NCI-H1930 (cell line): Measurements from ENCODE around the gene TEX2.
"Not testable (repeated sequence)": the region's sequence is repeated elsewhere in the genome, so short reads cannot be mapped to it uniquely, and the experiment has no call there.

Experiments used
- DNase-seq, 2 experiments: peaks; one replicate each; lab custom pipeline; 2025; lab: John Stamatoyannopoulos, UW

TEX2 gene

DNA sequence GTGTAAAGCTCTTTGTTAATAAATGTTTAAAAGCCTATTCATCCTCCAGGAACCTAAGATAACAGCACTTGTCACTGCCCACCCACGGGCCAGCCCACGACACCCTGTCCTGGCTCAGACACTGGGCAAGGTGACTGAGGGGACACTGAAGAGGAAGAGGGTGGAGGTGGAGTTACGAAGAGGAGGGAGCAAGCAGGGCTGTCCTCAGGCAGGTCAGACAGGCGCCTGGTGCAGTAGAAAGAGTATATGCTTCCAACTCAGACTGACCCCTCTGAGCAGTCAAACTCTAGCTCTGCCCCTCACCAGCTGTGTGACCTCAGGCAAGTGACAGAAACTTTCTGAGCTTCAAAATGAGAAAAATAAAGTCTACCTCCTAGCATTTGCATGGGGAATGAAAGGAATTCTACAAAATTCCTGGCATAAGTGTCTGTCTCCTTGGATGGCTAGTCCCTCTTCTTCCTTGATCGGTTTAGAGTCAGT is 22.8 kb downstream of the TEX2 start:
- DNase-seq, result no peak

DNA sequence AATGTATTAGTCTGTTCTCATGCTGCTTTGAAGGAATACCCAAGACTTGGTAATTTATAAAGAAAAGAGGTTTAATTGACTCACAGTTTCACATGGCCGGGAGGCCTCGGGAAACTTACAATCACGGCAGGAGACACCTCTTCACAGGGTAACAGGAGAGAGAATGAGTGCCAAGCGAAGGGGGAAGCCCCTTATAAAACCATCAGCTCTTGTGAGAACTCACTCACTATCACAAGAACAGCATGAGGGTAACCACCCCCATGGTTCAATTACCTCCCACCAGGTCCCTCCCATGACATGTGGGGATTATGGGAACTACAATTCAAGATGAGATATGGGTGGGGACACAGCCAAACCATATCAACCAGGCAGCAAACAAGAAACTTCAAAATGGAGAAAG is 24.6 kb downstream of the TEX2 start:
- DNase-seq, result not testable (repeated sequence)

DNA sequence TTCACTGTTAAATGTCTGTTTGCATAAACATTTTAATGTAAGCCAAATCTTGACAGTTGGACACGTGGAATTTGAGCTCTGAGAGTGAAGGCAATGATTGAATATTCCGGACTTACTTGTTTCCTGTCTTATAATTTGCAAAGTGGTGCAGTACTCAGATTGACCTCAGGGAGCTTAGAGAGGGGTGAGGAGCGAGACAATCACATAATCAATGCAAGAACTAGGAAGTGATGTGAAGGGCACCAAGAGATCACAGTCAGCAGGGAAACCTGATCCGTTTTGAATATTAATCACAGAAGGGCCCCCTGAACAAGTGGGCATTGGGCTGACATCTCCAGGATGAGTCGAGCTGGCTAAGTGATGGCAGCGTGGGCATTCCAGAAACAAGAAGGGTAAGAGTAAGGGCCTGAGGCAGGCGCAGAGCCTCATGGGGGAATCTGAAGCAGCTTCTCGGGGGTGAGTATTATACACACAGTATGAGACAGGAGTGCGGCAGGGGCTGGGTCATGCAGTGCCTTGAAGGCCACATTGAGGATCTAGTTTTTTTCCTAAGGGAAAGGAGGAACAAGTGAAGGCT is 26.1 kb downstream of the TEX2 start:
- DNase-seq, result no peak

DNA sequence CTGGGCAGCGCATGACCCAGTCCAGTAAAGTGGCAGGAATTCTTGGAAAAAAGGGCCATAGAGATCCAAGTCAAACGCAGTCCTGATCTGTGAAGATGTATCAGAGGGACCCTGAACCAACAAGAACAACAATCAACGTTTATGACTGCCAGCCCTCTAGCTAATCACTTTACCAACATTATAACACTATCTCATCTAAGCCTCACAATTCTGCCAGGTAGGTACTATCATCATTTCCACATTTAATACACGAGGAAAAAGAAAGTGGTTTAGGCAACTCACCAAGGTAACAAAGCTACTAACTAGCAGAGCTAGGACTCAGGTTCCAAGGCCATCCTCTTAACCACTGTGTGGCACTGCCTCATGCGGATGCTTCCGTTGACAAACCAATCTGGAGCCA is 28.1 kb downstream of the TEX2 start:
- no peak for DNase-seq

DNA sequence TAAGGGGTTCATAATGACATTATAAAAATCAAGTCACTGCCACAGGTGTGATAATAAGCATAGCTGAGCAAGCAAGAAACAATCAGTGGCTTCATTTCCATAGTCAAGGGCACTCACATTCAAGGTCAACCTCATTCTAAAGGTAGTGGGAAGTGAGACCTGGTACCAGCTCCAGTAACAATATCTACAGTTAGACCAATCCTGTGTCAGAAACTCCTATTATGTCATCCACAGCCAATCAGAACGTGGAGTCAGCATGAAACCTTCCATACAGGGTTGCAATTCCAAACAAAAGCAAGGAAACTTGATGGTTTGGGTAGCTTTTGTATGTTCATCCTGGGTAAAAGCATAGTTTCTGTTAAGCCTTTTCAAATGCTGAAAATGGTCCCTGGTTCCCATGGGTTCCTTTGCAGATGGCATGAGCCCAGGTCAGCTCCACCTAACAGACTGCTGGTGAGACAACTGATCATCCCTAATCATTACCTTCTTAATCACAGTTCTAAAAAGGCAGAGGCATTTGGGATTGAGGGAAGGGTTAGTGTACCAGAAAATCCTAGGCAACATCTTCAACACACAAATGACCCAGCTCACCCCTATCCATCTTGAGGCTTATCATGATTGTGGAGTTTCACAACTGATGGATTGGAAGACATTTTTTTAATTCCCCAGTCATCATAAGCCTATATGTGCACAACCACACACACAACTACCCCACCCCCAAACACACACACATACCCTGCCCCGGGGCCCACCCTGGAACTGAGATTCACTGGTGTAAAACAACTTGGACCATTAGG is 30.4 kb downstream of the TEX2 start:
- DNase-seq, result no peak

DNA sequence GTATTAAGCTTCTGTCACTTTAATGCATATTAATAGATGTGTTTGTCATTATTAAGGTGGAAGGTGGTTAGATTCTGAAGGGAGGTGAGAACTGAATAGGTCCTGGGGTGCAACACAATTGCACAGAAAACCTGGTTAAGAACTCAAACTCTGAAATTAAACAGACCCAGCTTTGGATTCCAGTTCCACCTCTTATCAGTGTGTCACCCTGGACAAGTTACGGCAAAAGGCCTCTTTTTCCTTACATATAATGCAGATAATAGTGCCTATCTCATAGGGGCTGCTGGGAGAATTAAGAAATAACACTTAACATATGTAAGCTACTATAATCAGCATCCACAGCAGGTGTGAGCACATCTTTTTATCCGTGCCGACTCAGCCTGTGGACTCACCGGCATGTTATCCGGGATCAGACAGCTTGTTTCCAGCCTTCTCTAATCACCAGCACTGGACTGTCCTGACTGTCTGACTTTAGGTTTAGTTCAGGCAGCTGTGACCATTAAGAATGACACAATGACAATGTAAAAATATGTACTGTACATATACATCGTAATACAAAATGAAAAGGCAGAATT is 31.4 kb downstream of the TEX2 start:
- no peak for DNase-seq

DNA sequence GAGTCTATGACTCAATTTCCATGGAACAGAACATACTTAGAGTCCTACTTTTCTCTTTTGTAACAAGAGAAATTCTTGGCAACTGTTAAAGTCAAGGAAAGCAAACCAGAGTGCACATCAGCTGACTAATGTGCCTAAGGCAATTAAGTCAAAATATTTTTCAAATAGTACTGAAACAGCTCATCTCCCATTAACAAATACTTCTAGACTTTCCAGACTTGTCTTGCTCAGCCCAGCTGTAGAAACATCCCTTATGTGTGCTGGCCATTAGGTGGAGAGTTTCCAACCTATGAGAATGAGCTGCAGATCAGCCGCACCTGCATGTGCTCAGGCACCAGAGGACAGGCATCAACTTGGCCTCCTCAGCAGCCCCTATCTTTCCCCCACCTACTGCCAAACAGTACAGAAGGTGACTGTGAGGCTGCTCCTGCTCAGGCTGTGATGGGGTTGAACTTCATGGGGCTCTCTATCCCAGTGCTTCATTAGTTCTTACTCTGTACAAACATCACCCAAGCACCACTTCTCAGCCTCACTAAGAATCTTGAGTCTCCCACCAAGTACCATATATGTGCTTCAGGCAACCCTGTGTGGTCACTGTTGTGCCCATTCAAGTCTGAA is 32.2 kb downstream of the TEX2 start:
- no peak for DNase-seq

DNA sequence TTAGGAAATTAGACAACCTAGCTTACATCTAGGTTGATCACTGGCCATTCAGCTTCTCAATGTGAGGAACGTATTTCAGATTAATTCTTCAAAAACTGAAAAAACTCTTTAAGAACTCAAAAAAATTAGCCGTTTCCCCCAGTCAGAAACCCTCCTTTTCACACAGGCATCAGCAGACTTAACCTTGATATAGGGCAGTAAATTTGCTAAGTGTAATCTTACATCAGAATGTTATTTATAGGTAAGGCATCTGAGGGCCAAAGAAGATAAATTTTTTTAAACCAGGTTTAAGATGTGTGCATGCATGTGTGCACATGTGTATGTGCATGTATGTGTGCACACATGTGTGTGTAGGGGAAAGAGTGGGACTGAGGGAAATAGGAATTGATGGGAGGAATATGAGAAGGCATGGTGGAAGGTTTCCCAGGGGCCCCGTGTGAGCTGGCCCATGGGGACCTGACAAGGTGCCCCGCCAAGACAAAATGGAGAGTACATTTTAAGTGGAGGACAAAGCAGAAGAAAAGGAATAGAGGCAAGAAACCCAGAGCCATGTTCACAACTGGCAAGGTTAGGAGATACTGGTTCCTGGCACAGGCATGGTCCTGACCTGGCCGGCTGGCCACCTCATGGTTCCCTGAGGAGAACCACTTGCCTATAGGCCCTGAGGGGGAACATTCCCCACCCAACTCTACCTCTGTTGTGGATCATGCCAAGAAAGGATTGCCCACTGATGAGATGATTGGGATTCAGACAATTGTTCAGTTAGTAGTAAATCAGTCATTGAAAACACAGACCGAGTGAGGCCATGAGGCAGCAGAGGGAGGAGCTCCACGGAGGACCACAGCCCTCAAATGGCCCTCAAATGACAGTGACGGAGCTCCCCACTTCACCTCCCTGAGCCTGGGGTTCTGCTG is 33.0 kb downstream of the TEX2 start:
- DNase-seq, result no peak

DNA sequence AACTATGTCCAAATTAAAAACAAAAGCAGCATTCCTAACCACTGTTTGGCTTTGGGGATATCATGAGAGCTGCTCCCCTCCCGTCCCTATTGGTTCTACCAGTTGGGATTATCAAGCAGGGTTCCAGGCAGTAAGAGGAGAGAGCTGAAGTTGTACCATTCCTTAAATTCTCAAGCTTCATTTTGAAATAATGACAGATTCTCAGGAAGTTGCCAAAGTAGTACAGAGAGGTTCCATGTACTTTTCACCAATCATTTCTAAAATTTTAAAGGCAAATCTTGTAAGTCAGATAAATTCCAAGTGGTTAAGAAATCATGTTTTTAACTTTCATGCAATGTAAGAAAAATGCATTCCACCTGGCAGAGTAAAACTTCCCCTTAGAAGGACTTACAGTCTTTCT is 36.9 kb downstream of the TEX2 start:
- no peak for DNase-seq

DNA sequence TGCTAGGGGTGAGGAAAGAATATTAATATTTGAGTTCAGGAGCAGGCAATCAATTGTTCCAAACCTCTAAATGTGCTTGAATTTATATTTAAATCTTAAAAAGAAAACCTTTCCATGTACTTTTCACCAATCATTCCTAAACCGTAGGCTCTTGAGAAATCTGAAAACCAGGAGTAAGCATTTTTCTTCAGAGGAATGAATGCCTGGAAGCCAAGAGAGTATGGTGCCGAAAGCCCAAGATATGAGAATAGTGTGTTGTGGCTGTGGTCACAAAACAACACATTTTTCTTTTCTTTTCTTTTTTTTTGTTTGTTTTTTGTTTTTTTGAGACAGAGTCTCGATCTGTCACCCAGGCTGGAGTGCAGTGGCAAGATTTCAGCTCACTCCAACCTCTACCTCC is 37.6 kb downstream of the TEX2 start:
- no peak for DNase-seq

DNA sequence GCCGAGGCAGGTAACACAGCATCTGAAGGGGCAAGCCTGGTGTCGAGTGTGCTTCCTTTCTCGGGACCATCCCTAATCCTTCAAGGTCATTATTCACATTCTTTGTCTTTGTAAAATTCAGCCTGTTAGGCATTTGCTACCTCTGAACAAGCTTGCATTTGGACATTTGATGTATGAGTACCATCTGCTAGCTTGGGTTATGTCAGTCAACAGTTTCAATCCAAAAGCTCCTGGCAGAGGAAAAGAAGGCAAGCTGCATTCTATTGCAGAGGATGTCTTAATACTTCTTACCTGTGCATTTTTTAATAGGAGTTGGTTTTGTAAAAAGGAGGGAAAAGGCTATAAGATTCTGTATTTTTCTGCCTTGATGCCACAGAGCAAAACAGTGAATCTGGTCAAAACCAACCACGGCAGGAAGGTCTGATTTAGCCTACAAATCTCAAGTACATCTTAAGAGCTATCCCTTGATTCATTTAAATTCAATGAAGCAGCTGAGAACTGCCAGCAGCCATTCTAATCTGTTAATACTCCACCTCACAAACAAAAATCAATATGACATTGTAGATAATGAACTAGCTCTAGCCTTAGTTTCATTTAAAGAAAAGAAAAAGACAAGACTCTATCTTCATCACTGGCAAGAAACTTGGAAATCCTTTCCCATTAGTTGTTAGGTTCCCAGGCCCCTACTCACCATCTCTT is 39.0 kb downstream of the TEX2 start:
- no peak for DNase-seq

DNA sequence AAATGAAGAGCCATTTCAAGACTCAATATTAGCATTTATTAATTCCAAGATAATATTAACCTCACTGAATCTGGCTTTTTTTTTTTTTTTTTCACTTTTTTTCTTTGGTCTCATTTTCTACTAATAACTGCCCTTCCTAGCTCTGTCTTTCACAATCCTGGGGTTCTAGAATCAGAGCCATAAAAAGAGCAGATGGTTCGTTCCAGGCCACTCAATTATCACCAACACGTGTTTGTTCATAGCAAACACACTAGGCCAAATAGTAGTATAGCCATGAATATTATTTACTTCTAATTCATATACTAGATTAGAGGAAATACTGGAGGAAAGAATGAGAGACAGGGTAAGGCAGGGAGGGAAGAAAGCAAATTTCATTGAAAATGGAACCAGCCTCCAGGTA is 39.8 kb downstream of the TEX2 start:
- DNase-seq, result no peak

DNA sequence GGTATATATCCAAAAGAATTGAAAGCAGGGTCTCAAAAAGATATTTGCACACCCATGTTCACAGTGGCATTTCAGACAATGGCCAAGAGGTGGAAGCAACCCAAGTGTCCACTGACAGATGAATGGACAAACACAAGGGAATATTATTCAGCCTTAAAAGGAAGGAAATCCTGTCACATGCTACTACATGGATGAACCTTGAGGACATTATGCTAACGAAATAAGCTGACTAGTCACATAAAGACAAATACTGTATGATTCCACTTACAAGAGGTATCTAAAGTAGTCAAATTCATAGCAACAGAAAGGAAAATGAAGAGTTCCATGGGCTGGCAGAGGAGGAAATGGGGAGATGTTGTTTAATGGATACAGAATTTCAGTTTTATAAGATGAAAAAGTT is 41.4 kb downstream of the TEX2 start:
- no peak for DNase-seq

DNA sequence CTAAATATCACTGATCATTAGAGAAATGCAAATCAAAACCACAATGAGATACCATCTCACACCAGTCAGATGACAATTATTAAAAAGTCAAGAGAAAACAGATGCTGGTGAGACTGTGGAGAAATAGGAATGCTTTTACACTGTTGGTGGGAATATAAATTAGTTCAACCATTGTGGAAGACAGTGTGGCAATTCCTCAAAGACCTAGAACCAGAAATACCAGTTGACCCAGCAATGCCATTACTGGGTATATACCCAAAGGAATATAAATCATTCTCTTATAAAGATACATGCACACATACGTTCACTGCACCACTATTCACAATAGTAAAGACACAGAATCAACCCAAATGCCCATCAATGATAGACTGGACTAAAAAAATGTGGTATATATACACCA is 42.5 kb downstream of the TEX2 start:
- DNase-seq, result not testable (repeated sequence)

DNA sequence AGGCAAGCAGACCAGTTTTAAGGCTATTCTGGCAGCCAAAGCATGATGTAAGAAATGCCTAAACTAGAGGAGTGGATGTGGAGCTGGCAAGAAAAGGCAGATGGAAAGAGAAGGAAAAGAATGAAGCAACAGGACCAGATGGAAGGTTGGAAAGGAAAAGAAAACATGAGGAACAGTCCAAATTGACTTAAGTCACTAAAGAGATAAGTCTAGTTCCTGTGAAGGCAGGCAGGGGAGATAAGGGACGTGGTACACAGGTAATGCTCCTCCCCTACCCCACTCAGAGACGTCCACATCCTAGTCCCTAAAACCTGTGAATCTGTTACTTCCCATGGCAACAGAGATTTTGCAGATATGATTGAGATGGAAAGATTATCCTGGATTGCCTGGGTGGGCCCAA is 43.5 kb downstream of the TEX2 start:
- DNase-seq, result no peak

DNA sequence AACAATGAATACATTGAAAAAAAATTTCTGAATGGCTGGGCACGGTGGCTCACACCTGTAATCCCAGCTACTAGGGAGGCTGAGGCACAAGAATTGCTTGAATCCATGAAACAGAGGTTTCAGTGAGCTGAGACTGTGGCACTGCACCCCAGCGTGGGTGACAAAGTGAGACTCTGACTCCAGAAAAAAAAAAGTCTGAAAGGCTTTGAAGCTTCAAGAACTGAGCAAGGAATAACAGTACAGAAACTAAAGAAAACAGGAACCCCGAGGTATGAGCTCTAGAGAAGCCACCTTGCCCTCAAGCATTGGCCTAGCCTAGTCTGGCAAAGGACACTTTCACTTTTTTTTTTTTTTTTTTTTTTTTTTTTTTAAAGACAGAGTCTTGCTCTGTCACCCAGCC is 45.0 kb downstream of the TEX2 start:
- no peak for DNase-seq

DNA sequence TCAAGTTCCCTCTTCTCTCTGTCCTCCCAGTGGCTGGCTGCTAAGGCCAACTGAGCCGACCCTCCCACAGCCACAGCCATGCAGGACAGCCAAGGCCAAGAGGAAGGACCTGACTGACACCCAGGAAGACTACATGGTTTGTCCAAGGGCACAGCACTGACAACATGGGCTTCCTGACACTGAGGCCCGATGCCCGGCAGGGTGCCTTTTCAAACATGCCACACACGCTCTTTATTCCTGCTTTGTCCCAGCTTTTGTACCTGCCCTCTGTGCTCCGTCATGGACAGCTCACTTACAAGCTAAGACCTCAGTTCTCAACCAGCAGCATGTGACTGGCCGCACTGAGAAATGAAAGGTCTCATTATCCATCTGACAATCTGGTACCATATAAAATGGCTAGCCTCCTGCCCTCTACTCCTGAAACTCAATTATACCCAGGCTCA is 45.8 kb downstream of the TEX2 start:
- no peak for DNase-seq

DNA sequence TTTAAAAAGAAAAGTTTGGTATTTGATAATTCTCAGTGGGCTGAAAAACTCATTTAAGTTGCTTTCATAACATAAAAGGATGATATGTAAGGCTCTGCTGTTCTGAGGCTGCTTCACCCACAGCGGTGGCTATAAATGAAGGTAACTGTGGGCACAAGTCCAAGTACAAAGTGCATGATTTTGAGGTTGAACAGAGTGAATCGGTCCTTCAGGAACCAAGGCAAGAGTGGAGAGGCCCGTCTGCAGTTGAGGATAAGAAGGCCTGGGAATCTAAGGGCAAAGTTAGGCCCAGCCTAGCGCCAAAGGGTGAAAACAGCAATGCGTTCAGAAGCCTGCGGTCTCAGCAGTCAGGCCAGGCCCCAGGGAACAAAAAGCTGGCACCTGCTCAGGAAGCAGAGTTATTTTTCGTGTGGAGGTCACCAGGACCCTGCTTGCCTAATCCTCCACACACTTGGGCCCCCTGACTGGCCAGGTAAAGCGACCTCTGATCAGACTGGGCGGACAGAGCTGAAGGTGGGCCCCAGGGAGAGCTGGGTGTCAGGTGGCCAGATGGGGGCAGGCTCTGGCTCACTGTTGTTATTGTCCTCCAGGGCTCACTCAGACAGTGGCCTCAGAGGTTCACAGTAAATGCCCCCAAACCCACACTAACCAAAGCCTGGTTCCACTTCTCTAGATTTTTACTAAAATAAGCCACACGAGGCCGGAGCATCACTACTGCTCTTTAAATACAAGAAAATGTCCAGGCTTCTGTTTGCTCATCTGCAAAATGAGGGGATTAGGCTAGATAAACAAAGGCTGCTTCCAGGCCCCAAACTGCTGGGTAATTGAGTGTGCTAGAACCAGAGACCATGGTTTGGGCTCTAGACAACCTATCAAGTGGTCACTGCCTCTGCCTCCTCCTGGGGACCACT is 46.5 kb downstream of the TEX2 start:
- DNase-seq, result no peak

DNA sequence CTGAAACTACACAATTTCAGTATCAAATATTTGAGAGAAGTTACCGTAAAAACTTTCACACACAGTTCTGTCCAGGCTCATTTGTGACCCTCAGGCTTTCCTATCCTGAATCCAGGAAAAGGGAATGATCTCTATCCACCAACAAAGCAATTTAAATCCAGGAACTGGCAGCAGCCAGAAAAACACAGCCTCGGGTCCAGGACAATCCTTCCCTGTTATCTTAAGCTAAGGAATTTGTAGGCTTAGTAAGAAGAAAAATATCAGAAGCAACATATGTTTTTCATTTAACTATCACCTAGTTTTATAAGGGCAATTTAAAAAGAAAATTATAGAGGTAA is 47.1 kb downstream of the TEX2 start:
- DNase-seq, result no peak

DNA sequence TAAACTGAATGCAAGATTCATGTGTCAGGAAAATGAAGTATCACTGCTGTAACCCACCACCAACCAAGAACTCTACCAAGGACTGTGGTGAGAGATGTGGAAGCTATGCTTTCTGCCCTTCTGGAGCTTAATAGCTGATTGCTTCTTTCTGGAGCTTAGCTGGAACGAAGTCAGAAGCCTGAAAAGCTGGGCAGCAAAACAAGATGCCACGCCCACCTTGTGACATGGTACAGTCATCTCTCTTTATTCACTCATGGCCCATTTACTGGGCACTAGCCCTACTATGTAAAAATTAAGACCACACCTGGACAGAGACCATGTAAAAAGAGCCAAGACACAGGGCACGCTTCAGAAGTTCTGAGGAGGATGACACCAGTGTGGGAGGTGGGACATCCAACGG is 48.1 kb downstream of the TEX2 start:
- DNase-seq, result no peak
